ENCODE data around the gene PRKD3. TPM values are rescaled to one million over a fixed set of nuclear protein-coding genes. Genes with fewer than 3 reads are reported as not detected.
A peak's percentile ranks its signal among the peaks of the same experiment; 100 is the strongest.

PRKD3 gene
- total and polyA plus RNA-seq, 2 of the 13 experiments (the other 11 are each of a cell fraction or from before 2014, with no cell fraction given): 11.6 to 38.4 TPM

GRCh38 chr2:37324786-37325624 is at the start of gene PRKD3 (continued):
- TF ChIP-seq MAZ (IDR thresholded peaks at IDR 0.05; ENCODE audit: borderline replicate concordance, low read depth, low read length): no peak
- TF ChIP-seq MAZ (CRISPR knock-in tag; IDR thresholded peaks at IDR 0.05; ENCODE audit: low read depth): no peak
- no peak for TF ChIP-seq NCOA2 (CRISPR knock-in tag; IDR thresholded peaks at IDR 0.05)
- TF ChIP-seq SRF (IDR thresholded peaks at IDR 0.05; ENCODE audit: low read depth, low read length): no peak
- TF ChIP-seq PPARG (CRISPR knock-in tag; conservative IDR thresholded peaks at IDR 0.05): no peak
- peak; percentile 66; the same call in 1 of the 2 replicates for TF ChIP-seq GABPB1 (CRISPR knock-in tag; IDR thresholded peaks at IDR 0.05)
- no peak for TF ChIP-seq NBN (conservative IDR thresholded peaks at IDR 0.05)
- no peak for TF ChIP-seq RCOR2 (CRISPR knock-in tag; IDR thresholded peaks at IDR 0.05)
- TF ChIP-seq ZNF557 (CRISPR knock-in tag; IDR thresholded peaks at IDR 0.05): no peak
- TF ChIP-seq FUBP1 (CRISPR knock-in tag; IDR thresholded peaks at IDR 0.05; ENCODE audit: borderline replicate concordance): peak; percentile 43; the same call in 1 of the 2 replicates
- no peak for TF ChIP-seq ZFP62 (CRISPR knock-in tag; IDR thresholded peaks at IDR 0.05)
- TF ChIP-seq FOXM1 (CRISPR knock-in tag; IDR thresholded peaks at IDR 0.05): no peak; the same call in 1 of the 2 replicates
- TF ChIP-seq REST (IDR thresholded peaks at IDR 0.05; ENCODE audit: borderline replicate concordance in 1 of 2, low read depth in 1 of 2, low read length in 2 of 2): no peak
- TF ChIP-seq ZNF20 (CRISPR knock-in tag; IDR thresholded peaks at IDR 0.05): no peak
- no peak for TF ChIP-seq SNAPC4 (CRISPR knock-in tag; IDR thresholded peaks at IDR 0.05)
- no peak for TF ChIP-seq SCMH1 (CRISPR knock-in tag; IDR thresholded peaks at IDR 0.05; ENCODE audit: borderline replicate concordance)
- TF ChIP-seq HBP1 (CRISPR knock-in tag; IDR thresholded peaks at IDR 0.05; ENCODE audit: low read depth): no peak
